ENCODE results near the gene DDX3X. TPM values are rescaled to one million over a fixed set of nuclear protein-coding genes. Genes with fewer than 3 reads are reported as not detected.
"Not testable (repeated sequence)": the region's sequence is repeated elsewhere in the genome, so short reads cannot be mapped to it uniquely, and the experiment has no call there.

The DDX3X gene
- total RNA-seq, 1 experiment from 2014 or later, result 156 TPM

GRCh38 chrX:41350976-41351569 lies 17.1 kb downstream of the DDX3X start:
- DNase-seq (ENCODE audit: low spot score), result no peak
- in situ Hi-C loops (cut with HindIII; ENCODE audit: low sequenced_read_pairs), result no loop called here

DNA sequence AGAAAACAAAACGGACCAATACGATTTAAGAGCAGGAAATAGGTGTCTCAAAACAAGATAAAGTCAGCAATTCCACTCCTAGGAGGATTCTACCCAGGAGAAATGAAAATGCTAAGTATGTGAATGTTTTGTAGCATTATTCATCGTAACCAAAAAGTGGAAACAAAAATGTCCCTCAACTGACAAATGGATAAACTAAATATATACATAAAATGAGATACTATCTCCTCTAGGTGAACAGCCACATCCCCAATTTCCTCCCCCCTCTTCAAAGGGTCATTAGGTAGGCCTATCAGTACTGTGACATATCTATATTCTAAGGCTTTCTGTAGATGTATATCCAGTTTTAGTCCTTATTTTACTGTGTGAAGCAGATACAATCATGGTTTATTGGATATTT lies 18.0 kb downstream of the DDX3X start:
- in situ Hi-C loops (cut with HindIII; ENCODE audit: low sequenced_read_pairs), result no loop called here
- DNase-seq (ENCODE audit: low spot score), result no peak

DNA sequence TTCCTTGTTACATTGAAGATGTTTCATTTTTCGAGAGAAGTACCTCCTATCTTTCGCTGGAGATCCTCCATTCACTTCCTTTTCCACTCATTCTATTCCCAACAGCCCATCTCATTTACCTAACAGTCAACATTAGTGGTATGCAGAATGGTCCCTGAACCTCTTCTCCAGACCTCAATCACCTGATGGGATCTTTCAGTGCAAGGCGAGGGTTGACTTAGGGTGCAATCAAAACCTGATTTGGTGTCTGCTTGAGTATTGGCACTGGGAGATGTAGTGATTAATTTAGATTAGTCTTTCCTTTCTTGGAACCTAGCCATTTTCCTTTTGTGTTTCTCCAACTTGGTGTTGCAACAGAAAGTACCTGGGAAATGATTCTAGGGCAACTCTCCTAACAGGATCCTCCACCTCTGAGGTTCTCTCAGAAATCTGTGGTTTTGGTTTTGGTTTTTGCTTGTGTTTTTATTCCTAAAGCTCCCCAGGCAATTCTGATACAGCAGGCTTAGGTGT lies 18.4 kb downstream of the DDX3X start:
- in situ Hi-C loops (cut with HindIII; ENCODE audit: low sequenced_read_pairs), result no loop called here

DNA sequence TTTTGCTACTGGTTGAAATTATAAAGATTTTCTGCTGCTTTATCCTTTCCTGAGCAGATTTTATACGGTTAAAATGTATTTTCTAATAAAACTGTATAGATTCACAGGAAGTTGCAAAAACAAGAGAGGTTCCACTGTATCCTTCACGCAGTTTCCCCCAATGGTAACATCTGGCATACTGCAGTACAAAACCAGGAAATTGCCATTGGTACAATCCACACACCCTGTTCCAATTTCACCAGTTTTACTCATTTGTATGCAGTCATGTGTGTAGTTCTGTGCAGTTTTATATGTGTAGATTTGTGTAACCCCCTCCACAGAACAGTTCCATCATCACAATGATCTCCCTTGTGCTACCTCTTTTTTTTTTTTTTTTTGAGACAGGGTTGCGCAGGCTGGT lies 20.0 kb downstream of the DDX3X start:
- in situ Hi-C loops (cut with HindIII; ENCODE audit: low sequenced_read_pairs), result no loop called here
- DNase-seq (ENCODE audit: low spot score), result no peak

More for the DNA sequence above, 18.4 kb downstream of the DDX3X start:
- DNase-seq (ENCODE audit: low spot score), result no peak

- in situ Hi-C loops (cut with HindIII; ENCODE audit: low sequenced_read_pairs), result no loop called here
Measured at GRCh38 chrX:41369152-41369551, 35.2 kb downstream of the DDX3X start.

GRCh38 chrX:41371575-41371974 lies 37.6 kb downstream of the DDX3X start:
- in situ Hi-C loops (cut with HindIII; ENCODE audit: low sequenced_read_pairs); DNase-seq (ENCODE audit: low spot score): not testable (repeated sequence)

More at GRCh38 chrX:41369152-41369551, 35.2 kb downstream of the DDX3X start:
- DNase-seq (ENCODE audit: low spot score), result no peak

GRCh38 chrX:41373989-41374606 lies 40.1 kb downstream of the DDX3X start:
- in situ Hi-C loops (cut with HindIII; ENCODE audit: low sequenced_read_pairs), result no loop called here
- no peak for DNase-seq (ENCODE audit: low spot score)

- no peak for DNase-seq (ENCODE audit: low spot score)
- in situ Hi-C loops (cut with HindIII; ENCODE audit: low sequenced_read_pairs), result no loop called here
Measured at GRCh38 chrX:41377624-41378023, 43.7 kb downstream of the DDX3X start.

DNA sequence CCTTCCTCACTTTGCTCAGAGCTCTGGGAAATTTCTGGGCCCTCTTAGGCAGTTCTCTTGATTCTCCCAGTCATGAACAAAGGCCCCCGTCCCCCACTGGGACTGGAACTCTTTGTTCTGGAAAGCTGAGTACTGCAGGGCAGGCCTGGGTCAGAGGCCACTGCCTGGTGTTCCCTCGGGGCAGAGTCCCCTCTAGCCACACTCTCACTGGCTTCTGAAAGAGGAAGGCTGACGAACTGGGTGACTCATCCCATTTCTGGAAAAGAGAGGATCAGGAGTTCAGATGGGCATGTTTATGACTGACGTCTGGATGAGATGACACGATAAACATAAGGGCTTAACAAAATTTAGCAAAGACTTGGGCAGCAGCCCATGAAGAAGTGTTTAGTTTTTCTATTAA lies 47.7 kb downstream of the DDX3X start:
- in situ Hi-C loops (cut with HindIII; ENCODE audit: low sequenced_read_pairs), result no loop called here

GRCh38 chrX:41382714-41383645 lies 49.0 kb downstream of the DDX3X start:
- DNase-seq (ENCODE audit: low spot score), result no peak

More for the DNA sequence above, 47.7 kb downstream of the DDX3X start:
- no peak for DNase-seq (ENCODE audit: low spot score)

GRCh38 chrX:41384051-41384705 lies 50.2 kb downstream of the DDX3X start:
- DNase-seq (ENCODE audit: low spot score), result no peak

More at GRCh38 chrX:41382714-41383645, 49.0 kb downstream of the DDX3X start:
- in situ Hi-C loops (cut with HindIII; ENCODE audit: low sequenced_read_pairs), result no loop called here

GRCh38 chrX:41386222-41386990 lies 52.4 kb downstream of the DDX3X start:
- in situ Hi-C loops (cut with HindIII; ENCODE audit: low sequenced_read_pairs), result no loop called here
- no peak for DNase-seq (ENCODE audit: low spot score)

More at GRCh38 chrX:41384051-41384705, 50.2 kb downstream of the DDX3X start:
- in situ Hi-C loops (cut with HindIII; ENCODE audit: low sequenced_read_pairs), result no loop called here

- in situ Hi-C loops (cut with HindIII; ENCODE audit: low sequenced_read_pairs), result no loop called here
- DNase-seq (ENCODE audit: low spot score), result no peak
Measured at GRCh38 chrX:41388543-41388942, 54.6 kb downstream of the DDX3X start.

GRCh38 chrX:41389311-41389888 lies 55.4 kb downstream of the DDX3X start:
- in situ Hi-C loops (cut with HindIII; ENCODE audit: low sequenced_read_pairs), result no loop called here
- DNase-seq (ENCODE audit: low spot score), result no peak

- DNase-seq (ENCODE audit: low spot score); in situ Hi-C loops (cut with HindIII; ENCODE audit: low sequenced_read_pairs): not testable (repeated sequence)
Measured at GRCh38 chrX:41390576-41390975, 56.6 kb downstream of the DDX3X start.

- in situ Hi-C loops (cut with HindIII; ENCODE audit: low sequenced_read_pairs), result no loop called here
Measured at GRCh38 chrX:41391606-41392005, 57.6 kb downstream of the DDX3X start.

DNA sequence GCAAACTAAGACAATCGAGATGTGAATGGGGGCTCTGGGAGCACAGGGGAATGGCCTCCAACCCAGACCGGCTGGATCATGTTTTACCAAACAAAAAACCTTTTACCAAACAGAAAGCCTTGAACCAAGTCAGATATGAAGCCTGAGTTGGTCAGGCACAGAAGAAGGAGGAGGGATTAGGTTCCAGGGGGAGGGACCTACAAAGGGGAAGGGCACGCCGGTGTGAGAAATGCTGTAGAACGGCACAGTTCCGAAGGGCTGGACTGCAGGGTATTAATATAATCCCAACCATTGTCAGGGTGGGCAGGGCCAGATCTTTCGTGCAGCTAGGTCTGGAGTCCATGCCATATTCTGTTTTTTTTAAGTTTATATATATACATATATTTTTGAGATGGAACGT lies 60.3 kb downstream of the DDX3X start:
- DNase-seq (ENCODE audit: low spot score), result no peak

More at GRCh38 chrX:41391606-41392005, 57.6 kb downstream of the DDX3X start:
- no peak for DNase-seq (ENCODE audit: low spot score)

GRCh38 chrX:41397219-41397618 lies 63.3 kb downstream of the DDX3X start:
- no peak for DNase-seq (ENCODE audit: low spot score)
- in situ Hi-C loops (cut with HindIII; ENCODE audit: low sequenced_read_pairs), result no loop called here

More for the DNA sequence above, 60.3 kb downstream of the DDX3X start:
- in situ Hi-C loops (cut with HindIII; ENCODE audit: low sequenced_read_pairs), result no loop called here
